AG20443 (cell line): ENCODE data around the gene MAP4K1.

Source experiments
- DNase-seq: peaks from one replicate; pipeline ENCODE4 v3.0.0; 2012; ENCODE audit warnings: low spot score, mixed read lengths

MAP4K1 gene

DNA sequence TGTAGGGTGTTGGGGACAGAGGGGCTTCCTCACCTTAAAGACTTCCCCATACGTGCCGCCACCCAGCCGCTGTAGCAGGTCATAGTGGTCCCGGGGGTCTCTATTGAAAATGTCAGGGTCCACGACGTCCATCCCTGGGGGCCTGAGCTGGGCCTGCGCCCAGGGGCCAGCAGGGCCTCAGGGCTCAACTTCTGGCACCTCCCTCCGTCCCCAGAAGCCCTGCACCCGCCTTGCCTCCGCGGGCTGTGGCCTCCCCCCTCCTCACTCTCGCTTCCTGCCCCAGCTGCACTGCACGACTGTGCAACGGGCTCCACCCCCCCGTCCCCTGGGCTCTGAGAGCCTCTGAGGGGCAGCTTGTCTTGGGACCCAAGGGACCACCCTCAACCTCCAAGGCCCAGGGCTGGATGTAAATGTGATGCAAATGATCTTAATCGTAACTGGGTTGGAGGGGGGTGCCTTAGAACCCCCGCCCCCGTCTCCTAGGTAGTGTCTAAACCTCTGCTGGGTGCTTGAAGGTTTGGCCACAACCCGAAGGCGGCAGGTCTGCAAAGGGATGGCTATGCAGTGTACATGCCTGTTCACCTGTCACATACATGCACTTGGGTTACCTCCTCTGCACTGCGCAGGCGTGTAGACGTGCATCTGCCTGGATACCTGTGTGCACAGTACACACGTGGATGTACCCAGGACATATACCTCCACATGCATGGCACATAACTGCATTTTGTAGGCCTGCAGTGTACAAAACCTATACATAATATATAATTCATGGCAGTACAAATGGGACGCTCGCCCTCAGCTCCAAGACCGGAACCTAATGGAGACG lies at the start of gene MAP4K1:
Gene MAP4K1 (minus strand): TSS at position 190 of the 826 bp plus-strand sequence. CDS start 58 bp downstream, at position 132.
- no peak for DNase-seq

DNA sequence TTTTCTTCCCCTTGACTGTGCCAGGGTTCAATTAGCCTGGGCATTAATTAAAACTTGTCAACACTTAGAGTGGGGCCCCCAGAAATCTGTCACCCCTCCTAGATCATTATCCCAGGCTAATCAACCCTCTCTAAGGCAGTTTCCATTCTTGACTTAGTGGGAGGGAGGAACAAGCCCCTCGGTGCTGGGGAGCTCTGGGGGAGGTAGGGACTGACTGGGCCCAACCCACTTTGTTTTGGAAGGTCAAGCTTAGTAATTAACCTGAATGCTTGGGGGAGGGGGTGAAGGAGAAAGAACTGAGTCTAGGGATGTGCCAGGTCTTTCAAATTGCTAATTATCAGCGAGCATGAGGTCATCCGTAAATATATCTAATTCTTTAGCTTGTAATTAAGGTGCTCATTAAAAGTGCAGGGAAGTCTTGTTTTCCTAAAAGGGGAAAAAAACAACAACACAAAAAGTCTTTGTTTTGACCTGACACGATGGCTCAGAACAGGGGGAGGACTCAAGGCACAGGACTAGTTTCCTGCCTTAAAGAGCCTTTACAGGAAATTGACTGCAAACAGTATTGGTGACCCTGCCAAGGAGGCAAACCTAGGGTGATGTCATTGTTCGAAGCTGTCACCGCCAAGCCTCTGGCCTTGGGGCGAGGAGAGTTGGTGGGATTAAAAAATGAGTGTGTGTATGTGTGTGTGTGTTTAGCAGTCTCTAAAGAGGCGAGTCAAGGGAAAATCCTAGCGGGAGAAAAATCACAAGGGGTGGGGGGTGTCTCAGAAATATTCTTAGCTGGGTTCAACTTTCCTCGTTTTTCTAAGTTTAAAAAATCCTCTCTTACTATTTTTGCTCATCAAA lies 49.1 kb upstream of the MAP4K1 start:
- DNase-seq, result peak; percentile 75

DNA sequence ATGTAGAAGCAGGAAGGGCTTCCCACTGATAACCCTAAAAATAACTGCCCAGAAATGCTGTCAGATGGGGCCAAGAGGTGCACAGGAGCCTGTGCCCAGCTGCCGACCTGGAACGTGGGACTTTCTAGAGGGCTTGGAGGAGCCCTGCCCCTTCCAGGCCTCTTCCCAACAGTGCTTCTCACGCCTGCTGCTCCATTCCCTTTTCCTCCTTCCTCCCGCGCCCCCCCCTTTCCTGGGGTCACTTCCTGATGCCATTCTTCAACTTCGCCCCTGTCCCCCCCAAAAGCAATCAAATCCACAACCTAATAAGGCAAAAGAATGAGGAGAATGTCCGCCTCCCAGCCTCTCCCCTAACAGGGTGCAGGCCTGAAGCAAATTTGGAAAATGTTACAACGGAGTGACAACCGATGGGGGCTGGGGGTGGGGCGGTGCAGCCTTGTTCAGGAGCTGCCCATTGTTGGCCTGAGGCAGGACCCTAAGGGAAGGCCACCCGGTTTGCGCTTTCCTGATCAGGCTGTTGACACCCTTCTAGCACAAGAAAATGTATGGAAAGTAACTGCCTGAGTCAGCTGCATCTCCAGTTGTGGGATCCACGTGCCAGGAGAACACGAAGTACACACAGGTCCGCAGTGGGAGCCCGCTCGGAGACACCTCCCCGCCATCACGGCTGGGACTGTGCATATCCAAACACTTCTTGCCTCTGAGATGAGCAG lies 48.4 kb upstream of the MAP4K1 start:
- peak; percentile 69 for DNase-seq

DNA sequence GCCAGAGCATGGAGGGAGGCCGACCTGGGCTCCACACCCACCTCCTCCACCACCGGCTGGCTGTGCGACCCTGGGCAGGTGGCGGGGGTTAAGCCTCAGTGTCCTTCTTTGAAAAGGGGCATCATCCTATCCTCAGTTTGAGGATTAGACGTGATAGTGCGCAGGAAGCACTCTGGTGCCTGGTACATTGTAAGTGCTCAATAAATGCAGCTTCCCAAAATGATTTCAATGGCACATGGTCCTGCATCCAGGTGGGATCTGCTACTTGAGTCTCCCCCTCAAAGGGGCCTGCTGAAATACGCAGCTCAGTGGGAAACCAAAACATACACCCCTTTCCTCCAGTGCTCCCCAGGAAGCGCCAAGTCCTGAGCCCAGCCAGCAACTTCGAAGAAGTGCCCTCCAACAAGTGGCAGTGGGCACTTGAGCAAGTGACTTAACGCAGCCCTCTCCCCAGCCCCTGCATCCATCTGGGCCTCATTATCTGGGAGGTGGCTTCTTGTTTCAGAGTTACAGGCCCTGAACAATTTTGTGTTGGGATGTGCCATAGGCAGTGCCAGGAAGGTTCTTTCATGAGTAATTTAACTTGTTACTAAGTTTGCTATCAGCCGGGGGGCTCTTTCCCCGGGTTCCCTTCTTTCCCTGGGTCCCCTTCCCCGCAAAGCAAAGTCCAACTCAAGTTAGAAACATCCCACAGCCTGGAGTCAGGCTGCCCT lies 47.6 kb upstream of the MAP4K1 start:
- no peak for DNase-seq

DNA sequence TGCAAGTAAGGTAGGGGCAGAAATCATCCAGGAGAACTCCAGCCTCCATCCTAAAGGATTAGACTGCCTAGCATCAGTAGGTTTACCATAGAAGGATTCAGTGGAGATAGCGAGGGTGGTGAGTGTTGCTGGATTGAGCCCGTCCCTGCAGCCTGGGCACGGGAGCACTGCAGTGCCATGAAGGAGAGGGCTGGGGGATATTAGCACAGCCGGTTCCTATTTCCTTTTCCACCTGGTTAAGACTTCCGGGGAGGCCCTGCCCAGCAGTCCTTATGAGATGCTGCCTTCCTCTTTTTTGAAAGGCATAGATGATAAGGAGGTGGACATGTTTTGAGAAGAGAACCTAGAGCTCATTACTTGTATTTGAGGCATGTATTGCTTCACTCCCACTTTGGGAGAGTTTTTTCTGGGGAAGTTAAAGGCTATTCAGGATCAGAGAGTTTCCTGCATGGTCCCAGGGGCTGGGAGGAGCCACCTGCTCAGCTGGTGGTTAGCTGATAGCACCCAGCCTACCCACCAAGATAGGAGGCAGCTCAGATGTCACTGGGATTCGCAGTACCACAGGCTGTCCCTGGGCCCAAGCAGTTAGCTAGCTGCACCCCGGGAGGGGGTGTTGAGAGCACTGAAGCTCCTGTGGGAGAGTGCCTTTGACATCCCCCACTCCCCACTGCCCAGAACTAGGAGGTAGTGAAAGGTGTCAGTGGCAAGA lies 46.9 kb upstream of the MAP4K1 start:
- no peak for DNase-seq

DNA sequence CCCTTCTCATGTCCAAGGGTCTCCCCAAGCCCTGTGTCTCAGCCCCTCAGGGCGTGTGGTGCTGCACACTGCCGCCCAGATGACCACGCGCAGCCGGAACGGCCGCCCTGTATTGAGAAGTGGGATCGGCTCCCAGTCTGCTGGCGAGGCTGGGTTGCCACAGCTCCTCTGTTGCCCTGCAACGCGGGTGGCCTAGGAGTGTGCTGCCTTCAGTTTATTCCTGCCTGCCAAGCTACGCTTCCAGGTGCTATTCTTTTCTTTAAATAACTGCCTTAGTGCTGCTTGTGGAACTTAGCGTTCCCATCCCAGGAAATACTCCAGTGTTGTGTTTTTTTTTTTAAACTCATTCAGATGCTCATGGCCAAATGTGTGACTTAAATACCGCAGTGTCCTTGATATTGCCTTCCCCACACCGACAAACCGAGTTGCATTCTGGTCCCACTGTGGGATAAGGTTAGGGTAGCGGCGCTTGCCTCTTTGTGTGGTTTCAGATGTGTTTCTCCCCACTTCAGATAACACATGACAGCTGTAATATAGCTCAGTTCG lies 46.3 kb upstream of the MAP4K1 start:
- no peak for DNase-seq

DNA sequence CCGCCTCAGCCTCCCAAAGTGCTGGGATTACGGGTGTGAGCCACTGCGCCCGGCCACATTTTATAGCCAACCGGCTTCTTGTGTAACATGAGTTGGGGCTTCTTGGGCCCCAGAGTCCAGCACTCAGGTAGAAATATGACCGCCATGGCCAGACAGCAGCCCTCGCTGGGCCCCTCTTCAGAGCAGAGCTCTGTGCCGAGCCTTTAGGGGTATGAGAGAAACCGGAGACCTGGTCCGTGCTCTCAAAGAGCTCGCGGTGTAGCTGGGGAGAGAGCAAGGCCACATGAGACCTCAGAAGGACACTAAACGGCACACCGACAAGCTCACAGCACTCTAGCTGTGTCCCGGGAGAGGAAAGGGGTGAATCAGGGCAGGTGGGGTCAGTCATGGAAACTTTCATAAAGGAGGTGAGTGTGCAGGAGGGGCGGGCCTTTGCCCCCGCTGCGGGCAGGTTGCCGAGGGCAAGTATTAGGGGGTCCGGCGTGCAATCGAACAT lies 45.5 kb upstream of the MAP4K1 start:
- DNase-seq, result no peak

DNA sequence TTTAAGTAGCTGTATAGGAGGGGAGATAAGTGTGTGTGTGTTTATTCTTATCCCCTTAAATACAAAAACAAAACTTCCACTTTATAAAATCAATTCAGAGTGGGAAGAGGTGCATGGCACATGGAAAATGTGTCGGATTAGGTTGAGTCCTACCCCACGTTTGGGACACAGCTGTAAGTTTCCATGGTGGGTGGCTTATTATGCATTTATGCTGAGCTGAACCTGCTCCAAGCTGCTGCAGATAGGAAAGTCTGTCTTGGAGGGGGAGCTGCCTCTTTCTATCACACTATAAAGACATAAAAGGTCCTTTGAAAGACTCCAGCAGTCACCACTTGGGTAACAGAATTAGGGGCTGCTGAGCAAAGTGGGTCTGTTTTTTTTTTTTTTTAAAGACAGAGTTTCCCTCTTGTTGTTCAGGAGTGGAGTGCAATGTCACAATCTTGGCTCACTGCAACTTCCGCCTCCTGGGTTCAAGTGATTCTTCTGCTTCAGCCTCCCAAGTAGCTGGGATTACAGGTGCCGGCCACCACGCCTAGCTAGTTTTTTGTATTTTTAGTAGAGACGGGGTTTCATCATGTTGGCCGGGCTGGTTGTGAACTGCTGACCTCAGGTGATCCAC lies 44.9 kb upstream of the MAP4K1 start:
- no peak for DNase-seq

DNA sequence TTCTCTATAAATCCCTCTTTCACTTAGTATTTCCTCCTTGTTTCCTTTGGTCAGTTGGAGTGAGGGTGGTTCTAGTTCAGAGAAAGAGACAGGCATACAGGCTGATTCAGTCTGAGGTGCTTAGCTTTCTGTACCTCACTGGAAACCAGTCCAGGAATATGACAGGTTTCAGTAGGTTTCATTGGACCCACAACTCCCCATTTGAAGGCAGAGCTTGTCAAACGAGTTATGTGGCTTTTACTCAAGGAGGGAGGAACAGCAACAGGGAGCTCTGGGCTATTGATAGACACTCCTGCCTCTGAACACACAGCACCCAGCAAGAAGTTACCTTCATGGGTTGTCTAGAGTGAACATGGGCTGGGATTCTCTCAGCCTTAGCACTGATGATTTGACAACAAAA lies 44.2 kb upstream of the MAP4K1 start:
- no peak for DNase-seq

DNA sequence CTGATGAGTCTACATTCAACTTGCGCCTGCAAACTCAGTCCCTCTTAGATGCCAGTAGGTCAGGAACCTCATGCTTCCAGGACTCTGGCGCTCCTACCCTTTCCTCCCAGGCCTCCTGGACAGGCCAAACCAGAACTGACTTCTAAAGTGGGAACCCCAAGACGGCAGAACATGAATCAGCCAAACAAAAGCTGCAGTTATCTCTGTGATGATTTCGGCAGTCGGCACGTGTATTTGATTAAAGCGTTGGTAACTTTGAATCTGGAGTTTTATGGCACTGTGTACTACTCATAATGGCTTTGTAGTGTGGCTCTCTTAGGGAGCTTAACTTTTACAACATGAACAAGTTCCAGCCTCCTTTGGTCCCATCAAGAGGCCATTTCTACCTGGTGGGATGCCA lies 43.4 kb upstream of the MAP4K1 start:
- DNase-seq, result no peak

DNA sequence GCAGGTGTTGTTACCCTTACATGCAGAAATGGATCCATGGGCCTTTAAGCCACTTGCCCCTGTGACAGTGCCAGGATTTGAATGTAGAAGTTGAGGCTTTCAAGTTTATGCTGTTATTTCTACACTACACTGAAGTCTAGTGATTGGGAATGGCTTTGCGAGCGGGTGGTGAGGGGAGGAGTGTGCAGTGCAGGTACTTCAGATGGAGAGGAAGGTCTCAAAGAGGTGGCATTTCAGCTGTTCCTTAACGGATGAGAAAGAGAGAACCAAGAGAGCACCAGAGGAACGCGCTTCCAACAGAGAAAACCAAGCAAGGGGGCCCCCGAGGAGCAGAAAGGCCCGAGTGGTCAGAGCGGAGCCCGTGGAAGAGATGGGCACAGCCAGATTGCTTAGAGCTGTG lies 43.0 kb upstream of the MAP4K1 start:
- no peak for DNase-seq

DNA sequence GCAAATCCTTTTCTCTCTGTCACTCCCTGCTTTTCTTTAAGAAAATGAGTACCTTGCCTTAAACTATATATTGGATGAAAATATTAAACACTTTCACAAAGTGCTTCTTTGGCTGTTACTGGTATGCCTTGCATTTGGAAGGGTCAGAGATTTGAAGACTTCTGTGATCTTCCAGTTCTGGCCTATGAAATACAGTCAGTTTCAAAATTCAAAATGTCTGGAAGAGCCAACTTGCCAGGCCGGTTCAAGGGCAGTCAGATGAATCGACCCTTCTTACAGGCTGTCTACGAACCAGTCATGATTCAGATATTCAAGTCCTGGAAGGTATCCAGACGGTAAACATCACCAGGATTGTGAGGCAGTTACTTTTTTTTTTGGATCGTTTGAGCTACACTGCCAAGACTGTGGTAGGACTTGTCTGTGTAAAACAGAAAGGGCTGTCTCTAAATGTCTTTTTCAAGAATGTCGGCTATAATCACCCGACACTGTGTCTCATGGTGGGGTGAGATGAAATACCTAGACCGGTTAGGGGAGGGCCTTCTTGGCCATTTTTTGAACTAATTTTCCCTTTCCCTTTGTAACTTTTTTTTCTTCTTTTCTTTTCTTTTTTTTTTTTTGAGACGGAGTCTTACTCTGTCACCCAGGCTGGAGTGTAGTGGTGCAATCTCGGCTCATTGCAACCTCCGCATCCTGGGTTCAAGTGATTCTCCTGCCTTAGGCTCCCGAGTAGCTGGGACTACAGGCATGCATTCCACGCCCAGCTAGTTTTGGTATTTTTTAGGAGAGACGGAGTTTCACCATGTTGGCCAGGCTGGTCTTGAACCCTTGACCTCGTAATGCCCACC lies 40.9 kb upstream of the MAP4K1 start:
- peak; percentile 87 for DNase-seq

DNA sequence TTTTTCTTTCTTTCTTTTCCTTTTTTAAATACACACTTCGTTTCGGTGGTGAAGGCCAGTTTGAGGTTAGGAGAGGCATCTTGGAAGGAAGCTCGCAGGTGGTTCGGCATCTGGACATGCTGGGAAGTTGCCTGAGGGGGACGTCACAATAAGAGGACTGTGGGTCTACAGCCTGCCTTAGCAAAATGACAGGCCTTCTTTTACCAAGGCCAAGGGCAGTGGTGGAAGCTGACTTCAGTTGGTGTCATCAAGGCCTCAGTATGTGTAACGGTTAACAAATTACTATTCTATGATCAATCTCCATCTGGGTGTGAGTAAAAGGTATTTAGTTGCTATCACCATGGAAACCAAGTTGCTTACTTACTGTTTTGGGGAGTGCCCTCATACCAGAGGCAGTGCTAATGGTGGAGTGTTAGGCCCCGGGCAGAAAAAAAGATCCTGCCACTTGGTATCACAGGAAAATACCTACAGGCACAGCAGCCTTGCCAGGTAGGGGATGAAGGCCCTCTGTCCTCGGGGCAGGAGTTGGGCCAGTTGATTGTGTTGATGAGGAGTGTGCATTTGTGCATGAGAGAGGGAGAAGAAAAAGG lies 40.0 kb upstream of the MAP4K1 start:
- DNase-seq, result peak; percentile 67

DNA sequence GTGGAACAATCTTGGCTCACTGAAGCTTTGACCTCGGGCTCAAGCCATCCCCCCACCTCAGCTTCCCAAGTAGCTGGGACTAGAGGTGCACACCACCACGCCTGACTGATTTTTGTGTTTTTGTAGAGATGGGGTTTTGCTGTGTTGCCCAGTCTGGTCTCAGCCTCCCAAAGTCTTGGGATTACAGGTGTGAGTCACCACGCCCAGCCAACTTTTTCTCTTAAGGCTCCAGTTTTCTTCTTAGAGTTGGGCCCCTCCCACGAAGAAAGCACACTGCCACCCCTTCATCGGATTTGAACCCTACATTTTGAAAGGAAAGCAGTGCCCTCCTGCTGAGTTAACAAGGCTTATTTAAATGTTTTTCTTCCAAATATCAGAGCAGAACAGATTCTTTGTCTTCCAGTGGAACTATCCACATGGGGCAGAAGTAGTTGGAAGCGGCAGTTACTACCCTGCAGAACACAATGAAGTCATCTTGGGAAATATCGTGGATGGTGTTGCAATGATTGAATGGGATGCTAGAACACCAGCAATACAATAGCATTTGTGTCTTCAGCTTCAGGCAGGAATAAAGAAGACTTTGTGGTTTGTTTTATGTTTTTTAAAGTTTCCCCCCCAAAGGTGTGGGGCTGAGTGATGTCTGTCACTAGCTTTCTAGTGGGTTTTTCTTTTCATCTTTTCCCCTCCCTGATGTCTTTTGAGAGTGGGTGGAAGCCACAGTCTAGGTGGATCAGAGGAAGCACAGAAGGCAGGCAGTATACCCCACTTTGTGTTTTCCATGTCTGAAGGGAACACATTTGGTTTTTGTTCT lies 38.6 kb upstream of the MAP4K1 start:
- DNase-seq, result no peak

DNA sequence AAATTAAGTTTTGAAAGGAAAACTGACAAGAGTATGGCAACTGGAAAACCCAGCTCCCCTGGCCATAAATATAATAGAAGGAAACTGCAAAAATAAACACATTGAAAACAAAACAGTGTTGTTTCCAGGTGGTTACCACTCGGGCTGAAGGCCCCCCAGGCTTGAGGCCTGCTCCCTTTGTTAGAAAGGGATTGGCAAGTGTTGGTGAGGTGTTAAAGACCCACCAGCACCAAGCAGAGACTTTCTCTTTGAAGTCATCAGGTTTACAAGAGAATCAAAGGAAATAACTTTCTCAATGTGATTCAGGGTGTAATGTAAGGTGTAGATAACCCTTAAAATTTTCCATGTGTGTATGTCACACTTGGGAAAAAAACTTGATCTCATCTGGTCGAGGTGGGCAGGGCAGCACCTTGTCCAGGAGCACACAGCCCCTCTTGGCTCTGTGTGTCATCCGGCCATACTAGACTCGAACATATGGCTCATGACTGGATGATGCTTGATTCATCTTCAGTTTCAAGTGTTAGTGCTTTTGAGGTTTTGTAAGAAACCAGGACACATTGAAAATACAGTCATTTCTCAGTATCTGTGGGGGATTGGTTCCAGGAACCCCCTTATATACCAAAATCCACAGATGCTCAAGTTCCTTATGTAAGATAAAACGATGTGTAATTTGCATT lies 37.5 kb upstream of the MAP4K1 start:
- no peak for DNase-seq

DNA sequence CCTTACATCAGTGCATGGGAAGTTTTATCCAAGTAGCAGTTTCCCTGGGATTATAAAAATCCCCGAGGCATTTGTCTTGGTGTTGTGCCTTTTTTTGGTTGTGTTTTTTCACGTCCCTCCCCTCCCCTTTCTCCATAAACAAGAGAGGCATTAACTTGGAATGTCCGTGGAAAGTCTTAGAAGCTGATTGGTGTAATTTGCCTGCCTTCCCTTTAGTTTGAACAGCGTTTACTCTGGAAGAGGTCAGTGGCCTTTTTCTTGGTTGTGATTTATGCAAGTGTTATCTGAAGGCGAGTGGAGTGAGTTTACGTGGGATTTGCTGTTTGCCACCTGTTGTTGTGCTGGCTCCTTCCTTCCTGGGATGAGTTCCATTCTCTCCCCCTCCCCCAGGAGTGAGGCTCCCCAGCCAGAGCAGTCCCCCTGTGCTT lies 36.9 kb upstream of the MAP4K1 start:
- DNase-seq, result no peak

DNA sequence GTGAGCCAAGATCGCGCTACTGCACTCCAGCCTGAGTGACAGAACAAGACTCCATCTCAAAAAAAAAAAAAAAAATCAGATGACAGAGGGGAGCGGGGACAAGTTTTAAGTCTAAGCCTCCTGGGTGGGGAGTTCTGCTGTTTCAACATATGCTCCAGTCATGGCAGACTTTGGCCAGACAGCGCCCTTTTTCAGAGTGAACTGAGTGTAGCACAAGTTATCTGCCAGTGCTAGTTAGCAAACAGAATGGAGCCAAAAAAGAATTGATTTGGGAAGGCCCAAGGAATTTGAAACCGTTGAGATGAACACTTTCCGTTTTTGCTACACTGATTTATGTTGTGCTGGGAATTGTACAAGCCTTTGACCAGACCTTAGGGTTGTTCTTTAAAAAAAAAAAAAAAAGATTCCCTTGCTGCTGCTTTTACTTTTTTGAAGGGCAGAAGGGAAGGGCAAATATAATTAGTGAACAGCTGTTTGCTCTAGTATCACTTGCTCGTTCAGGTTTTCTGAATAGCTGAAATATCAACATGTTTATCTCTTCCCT lies 35.3 kb upstream of the MAP4K1 start:
- no peak for DNase-seq
